Mesothelial cell of epicardium (in vitro differentiated cells): Measurements from ENCODE around the gene SIK2. TPM values are rescaled to one million over a fixed set of nuclear protein-coding genes. Genes with fewer than 3 reads are reported as not detected.

Source experiments
- DNase-seq, 2 experiments: peaks; one replicate each; pipeline ENCODE4 v3.0.0; 2021; ENCODE audit warnings: low spot score in 2 of 2; ENCODE audit not compliant: unreplicated experiment in 2 of 2
- H3K27ac Mint-ChIP-seq: 2 replicates; pipeline ENCODE4 v1.8.0; 2021; ENCODE audit warnings: mixed read lengths
- H3K27me3 Mint-ChIP-seq: 2 replicates; pipeline ENCODE4 v1.8.0; 2021; ENCODE audit warnings: low read depth, mixed read lengths
- H3K36me3 Mint-ChIP-seq: 2 replicates; pipeline ENCODE4 v1.8.0; 2021; ENCODE audit warnings: mixed read lengths
- H3K4me1 Mint-ChIP-seq: 2 replicates; pipeline ENCODE4 v1.8.0; 2021; ENCODE audit warnings: mixed read lengths
- H3K4me3 Mint-ChIP-seq: 2 replicates; pipeline ENCODE4 v1.8.0; 2021; ENCODE audit warnings: mild to moderate bottlenecking, moderate library complexity, mixed read lengths
- H3K9me3 Mint-ChIP-seq: 2 replicates; pipeline ENCODE4 v1.8.0; 2021; ENCODE audit warnings: mixed read lengths
- total RNA-seq: library from RNA; stranded (reverse); gene quantifications from 3 replicates; pipeline ENCODE4 v1.2.1, GENCODE V29; 2021
- TF ChIP-seq, protein P1 (sequence below): fragments of 200-600 bp; sonication (generic); IDR thresholded peaks from one replicate; pipeline ENCODE4 v1.5.0; 2021; ENCODE audit warnings: antibody characterized with exemption; ENCODE audit not compliant: unreplicated experiment

The SIK2 gene
- total RNA-seq, 1 donor from 2014 or later, result 17.1 TPM

DNA sequence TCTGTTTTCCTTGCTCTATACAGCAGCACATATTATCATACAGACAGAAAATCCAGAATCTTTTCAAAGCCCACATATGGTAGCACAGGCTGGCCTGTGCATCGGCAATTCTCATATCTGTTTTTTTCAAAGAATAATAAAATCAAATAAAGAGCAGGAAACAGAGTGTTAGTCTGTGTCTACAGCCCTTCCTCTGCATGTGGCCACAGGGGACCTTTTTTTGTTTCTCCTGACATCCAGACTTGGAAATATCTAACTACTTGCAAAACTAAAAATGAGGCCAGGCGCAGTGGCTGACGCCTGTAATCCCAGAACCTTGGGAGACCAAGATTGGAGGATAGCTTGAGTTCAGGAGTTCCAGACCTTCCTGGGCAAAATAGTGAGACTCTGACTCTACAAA lies 41.4 kb upstream of the SIK2 start:
- H3K27me3 Mint-ChIP-seq, result no peaks in the 10 kb centered on the region
- TF ChIP-seq, protein P1, sequence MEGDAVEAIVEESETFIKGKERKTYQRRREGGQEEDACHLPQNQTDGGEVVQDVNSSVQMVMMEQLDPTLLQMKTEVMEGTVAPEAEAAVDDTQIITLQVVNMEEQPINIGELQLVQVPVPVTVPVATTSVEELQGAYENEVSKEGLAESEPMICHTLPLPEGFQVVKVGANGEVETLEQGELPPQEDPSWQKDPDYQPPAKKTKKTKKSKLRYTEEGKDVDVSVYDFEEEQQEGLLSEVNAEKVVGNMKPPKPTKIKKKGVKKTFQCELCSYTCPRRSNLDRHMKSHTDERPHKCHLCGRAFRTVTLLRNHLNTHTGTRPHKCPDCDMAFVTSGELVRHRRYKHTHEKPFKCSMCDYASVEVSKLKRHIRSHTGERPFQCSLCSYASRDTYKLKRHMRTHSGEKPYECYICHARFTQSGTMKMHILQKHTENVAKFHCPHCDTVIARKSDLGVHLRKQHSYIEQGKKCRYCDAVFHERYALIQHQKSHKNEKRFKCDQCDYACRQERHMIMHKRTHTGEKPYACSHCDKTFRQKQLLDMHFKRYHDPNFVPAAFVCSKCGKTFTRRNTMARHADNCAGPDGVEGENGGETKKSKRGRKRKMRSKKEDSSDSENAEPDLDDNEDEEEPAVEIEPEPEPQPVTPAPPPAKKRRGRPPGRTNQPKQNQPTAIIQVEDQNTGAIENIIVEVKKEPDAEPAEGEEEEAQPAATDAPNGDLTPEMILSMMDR, result no peak
- no peaks in the 10 kb centered on the region for H3K9me3 Mint-ChIP-seq
- no peak overlapping the region for H3K4me3 Mint-ChIP-seq
- H3K4me1 Mint-ChIP-seq, result peaks cover 5% of the 10 kb centered on the region
- peaks cover 19% of the 10 kb centered on the region for H3K36me3 Mint-ChIP-seq
- no peak for DNase-seq
- no peak overlapping the region for H3K27ac Mint-ChIP-seq

DNA sequence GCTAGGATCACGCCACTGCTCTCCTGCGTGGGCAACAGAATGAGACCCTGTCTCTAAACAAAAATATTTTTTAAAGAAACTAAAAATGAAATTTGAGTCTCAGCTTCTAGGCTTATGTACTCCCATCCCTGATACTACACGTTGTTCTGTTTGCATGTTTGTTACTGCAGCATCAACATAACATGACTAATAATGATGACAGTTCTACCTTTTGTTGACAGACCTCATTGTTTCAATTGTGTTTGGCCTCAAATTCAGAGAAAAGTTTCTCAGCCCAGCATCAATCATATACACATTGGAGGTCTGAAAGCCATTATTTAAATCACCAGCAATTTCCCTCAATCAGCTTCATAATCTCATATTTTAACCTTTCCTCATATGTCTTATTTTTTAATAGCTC lies 40.9 kb upstream of the SIK2 start:
- peaks cover 5% of the 10 kb centered on the region for H3K4me1 Mint-ChIP-seq
- no peak for DNase-seq
- H3K27ac Mint-ChIP-seq, result no peak overlapping the region
- no peaks in the 10 kb centered on the region for H3K27me3 Mint-ChIP-seq
- TF ChIP-seq, protein P1, result no peak
- peaks cover 15% of the 10 kb centered on the region for H3K36me3 Mint-ChIP-seq
- no peaks in the 10 kb centered on the region for H3K9me3 Mint-ChIP-seq
- no peak overlapping the region for H3K4me3 Mint-ChIP-seq

DNA sequence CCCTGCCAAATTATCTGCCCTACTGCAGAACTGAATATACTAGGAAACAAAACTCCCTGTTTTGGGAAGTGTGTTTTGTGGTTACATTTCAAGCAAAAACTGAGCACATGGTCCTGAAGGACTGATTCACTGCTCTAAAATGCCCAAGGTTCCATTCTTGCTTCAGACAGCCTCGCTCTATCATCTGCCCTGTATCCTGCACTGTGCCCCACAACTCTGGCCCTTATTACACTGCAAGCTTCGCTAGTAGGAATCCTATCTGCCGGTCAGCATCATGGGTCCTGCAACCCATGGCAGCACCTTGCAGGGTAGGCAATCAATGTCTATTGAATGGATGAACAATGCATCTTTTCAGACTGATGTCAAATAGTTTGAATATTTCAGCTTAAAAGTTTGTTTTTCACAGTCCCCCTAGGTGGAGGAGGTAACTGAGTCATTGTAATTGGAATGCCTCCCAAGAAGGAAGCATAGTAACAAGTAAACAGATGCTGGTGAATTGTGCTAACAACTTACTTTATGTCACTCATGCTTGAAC lies 40.4 kb upstream of the SIK2 start:
- H3K4me3 Mint-ChIP-seq, result no peak overlapping the region
- H3K27ac Mint-ChIP-seq, result no peak overlapping the region
- no peak for DNase-seq
- TF ChIP-seq, protein P1, result no peak
- H3K9me3 Mint-ChIP-seq, result no peaks in the 10 kb centered on the region
- peaks cover 10% of the 10 kb centered on the region for H3K36me3 Mint-ChIP-seq
- no peaks in the 10 kb centered on the region for H3K27me3 Mint-ChIP-seq
- H3K4me1 Mint-ChIP-seq, result peaks cover 5% of the 10 kb centered on the region

DNA sequence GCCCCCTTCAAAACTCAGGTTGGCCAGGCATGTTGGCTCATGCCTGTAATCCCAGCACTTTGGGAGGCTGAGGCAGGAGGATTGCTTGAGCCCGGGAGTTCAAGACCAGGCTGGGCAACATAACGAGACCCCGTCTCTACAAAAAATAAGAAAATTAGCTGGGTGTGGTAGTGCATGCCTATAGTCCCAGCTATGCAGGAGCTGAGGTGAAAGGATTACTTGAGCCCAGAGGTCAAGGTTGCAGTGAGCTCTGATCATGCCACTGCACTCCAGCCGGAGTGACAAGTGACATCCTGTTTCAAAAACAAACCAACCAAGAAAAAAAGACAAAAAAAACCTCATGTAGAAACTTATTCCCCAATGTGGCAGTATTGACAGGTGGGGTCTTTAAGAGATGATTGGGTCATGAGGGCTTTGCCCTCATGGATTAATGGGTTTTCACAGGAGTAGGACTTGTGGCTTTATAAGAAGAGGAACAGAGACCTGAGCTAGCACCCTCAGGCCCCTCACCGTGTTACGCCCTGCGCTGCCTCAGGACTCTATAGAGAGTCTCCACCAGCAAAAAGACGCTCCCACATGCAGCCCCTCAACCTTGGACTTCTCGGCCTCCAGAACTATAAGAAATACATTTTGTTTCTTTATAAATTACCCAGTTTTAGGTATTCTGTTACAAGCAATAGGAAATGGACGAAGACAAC lies 39.4 kb upstream of the SIK2 start:
- Mint-ChIP-seq H3K9me3 (no peaks in the 10 kb centered on the region), H3K27ac (no peak overlapping the region), H3K4me3 (no peak overlapping the region), H3K27me3 (no peaks in the 10 kb centered on the region), H3K36me3 (peaks cover 9% of the 10 kb centered on the region), H3K4me1 (peaks cover under 1% of the 10 kb centered on the region)
- no peak for DNase-seq
- TF ChIP-seq, protein P1, result no peak

DNA sequence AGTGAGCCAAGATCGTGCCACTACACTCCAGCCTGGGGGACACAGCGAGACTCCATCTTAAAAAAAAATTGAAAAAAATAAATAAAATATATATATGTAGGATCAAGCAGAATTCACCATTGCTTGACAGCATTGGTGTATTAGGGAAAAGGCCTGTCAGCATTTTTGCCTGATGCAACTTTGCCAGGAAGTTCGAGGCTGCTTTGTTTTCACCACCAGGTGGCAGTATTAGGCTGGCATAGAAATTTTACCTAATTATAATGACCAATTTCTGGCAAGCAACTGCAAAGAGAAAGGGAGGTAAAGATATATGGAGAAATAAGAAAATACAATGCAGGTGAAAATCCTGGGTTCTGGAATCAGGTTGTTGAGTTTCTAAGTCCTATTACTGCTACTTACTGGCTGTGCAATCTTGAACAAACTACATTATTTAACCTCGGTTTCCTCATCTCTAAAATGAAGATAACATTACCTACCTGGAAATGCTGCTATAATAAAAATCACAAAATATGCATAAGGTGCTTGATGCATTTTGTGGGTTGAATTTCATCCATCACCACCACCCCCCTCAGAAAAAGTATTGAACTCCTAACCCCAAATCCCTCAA lies 37.0 kb upstream of the SIK2 start:
- H3K4me1 Mint-ChIP-seq, result peaks cover 5% of the 10 kb centered on the region
- no peak overlapping the region for H3K27ac Mint-ChIP-seq
- H3K36me3 Mint-ChIP-seq, result peaks cover 2% of the 10 kb centered on the region

More for the DNA sequence above, 37.0 kb upstream of the SIK2 start:
- H3K9me3 Mint-ChIP-seq, result no peaks in the 10 kb centered on the region
- TF ChIP-seq, protein P1, result peak; percentile 99
- peak in 1 of 2 experiments; percentile 67 for DNase-seq
- H3K4me3 Mint-ChIP-seq, result no peak overlapping the region
- no peaks in the 10 kb centered on the region for H3K27me3 Mint-ChIP-seq
